GM10248 (cell line): Measurements from ENCODE around the gene ZNF367.

Experiments used
- CTCF ChIA-PET: fragments of 300-600 bp; sonication (Branson Sonifier 250); formaldehyde crosslinking; extraction: SDS; loops from one replicate; lab custom pipeline; 2021; ENCODE audit warnings: antibody characterized with exemption; lab: Yijun Ruan, JAX
- POLR2A ChIA-PET: fragments of 350-650 bp; sonication (Branson Sonifier 250); formaldehyde crosslinking; extraction: SDS; loops from one replicate; lab custom pipeline; 2020; ENCODE audit warnings: antibody characterized with exemption; lab: Yijun Ruan, JAX
- DNase-seq: peaks from one replicate; pipeline ENCODE4 v3.0.0; 2012; ENCODE audit errors: extremely low spot score
- CTCF ChIP-seq: IDR thresholded peaks from 2 replicates; pipeline ENCODE4 v1.5.1; 2012; ENCODE audit warnings: mild to moderate bottlenecking, low read depth; ENCODE audit errors: extremely low read depth, missing control alignments, control extremely low read depth

Gene ZNF367

DNA sequence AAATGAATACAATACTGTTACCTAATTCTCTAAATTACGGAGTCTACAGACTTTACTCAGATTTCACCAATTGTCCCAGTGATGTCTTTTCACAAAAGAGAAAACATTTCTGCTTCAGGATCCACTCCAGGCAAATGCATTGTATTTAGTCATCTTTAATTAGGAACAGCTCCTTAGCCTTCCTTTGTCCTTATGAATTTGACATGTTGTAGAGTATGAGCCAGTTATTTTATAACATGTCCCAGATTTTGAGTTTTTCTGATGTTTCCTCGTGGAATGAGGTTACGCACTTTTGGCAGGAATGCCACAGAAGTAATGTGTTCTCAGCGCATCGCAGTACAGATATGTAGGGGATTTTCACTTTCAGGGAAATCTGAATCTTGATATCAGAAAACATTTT is 42.3 kb upstream of the ZNF367 start:
- DNase-seq = no peak
- ChIA-PET POLR2A (no interaction called here), CTCF (interaction anchor here (1.6 kb wide), 1 partner anchor 19 kb away, joined by 6 read pairs; no protein-coding TSS in a partner anchor)
- no peak for TF ChIP-seq CTCF

- ChIA-PET POLR2A (no interaction called here), CTCF (interaction anchor here (1.6 kb wide), 1 partner anchor 18 kb away, joined by 6 read pairs; no protein-coding TSS in a partner anchor)
- DNase-seq = no peak
- TF ChIP-seq CTCF = no peak
Measured at GRCh38 chr9:96459268-96460007, 41.3 kb upstream of the ZNF367 start.

GRCh38 chr9:96458226-96458625 is 40.1 kb upstream of the ZNF367 start:
- ChIA-PET POLR2A (no interaction called here), CTCF (interaction anchor here (1.4 kb wide), 1 partner anchor 16 kb away, joined by 4 read pairs; no protein-coding TSS in a partner anchor)
- no peak for DNase-seq
- no peak for TF ChIP-seq CTCF

DNA sequence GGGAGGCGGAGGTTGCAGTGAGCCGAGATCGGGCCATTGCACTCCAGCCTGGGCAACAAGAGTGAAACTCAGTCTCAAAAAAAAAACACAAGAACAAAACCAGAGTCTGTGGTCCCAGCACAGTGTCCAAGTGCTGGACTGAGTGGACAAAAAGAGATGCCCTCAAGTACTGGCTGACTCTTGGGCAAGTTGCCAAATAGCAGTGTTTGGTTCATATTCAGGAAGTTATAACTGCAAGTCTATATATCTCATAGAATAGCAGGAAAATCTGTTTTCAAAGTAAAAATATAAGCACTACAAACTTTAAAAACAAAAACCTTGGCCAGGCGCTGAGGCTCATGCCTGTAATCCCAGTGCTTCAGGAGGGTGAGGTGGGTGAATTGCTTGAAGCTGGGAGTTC is 39.1 kb upstream of the ZNF367 start:
- ChIA-PET POLR2A (no interaction called here), CTCF (interaction anchor here (1.4 kb wide), 1 partner anchor 15 kb away, joined by 4 read pairs; no protein-coding TSS in a partner anchor)
- DNase-seq = no peak
- no peak for TF ChIP-seq CTCF

- ChIA-PET POLR2A (no interaction called here), CTCF (interaction anchor here (1.0 to 1.3 kb wide), 2 partner anchors 9 to 12 kb away, joined by 3 read pairs; no protein-coding TSS in a partner anchor)
- peak; percentile 29 for TF ChIP-seq CTCF
- DNase-seq = no peak
Measured at GRCh38 chr9:96453625-96454024, 35.5 kb upstream of the ZNF367 start.

- DNase-seq = peak; percentile 33
- CTCF ChIA-PET = interaction anchor here (1.0 to 2.5 kb wide), 7 partner anchors 9 to 214 kb away, joined by 3 to 11 read pairs (median 7); no protein-coding TSS in a partner anchor
- POLR2A ChIA-PET = interaction anchor here (0.6 kb wide), 1 partner anchor 84 kb away, joined by 7 read pairs; no protein-coding TSS in a partner anchor
- no peak for TF ChIP-seq CTCF
Measured at GRCh38 chr9:96450613-96451528, 32.7 kb upstream of the ZNF367 start.
